NCI-H748 (cell line): ENCODE data around the gene SMIM12.
"Not testable (repeated sequence)": the region's sequence is repeated elsewhere in the genome, so short reads cannot be mapped to it uniquely, and the experiment has no call there.

Experiments
- DNase-seq: peaks from one replicate; lab custom pipeline; 2025; ENCODE audit not compliant: unreplicated experiment; lab: John Stamatoyannopoulos, UW

Gene SMIM12

GRCh38 chr1:34844252-34844634, 15.3 kb downstream of the SMIM12 start:
- peak; percentile 67 for DNase-seq

GRCh38 chr1:34843392-34844251, 15.9 kb downstream of the SMIM12 start:
- no peak for DNase-seq

GRCh38 chr1:34842952-34843371, 16.6 kb downstream of the SMIM12 start:
- no peak for DNase-seq

- no peak for DNase-seq
These were observed 17.5 kb downstream of the SMIM12 start for GRCh38 chr1:34842073-34842472.

GRCh38 chr1:34840426-34840825, 19.1 kb downstream of the SMIM12 start:
- no peak for DNase-seq

GRCh38 chr1:34839526-34840305, 19.8 kb downstream of the SMIM12 start:
- no peak for DNase-seq

- DNase-seq, result no peak
These were observed 25.8 kb downstream of the SMIM12 start for GRCh38 chr1:34833711-34834110.

- no peak for DNase-seq
These were observed 27.8 kb downstream of the SMIM12 start for GRCh38 chr1:34831721-34832246.

- no peak for DNase-seq
These were observed 30.3 kb downstream of the SMIM12 start for GRCh38 chr1:34829250-34829649.

GRCh38 chr1:34828611-34829010, 30.9 kb downstream of the SMIM12 start:
- no peak for DNase-seq

- no peak for DNase-seq
These were observed 32.1 kb downstream of the SMIM12 start for GRCh38 chr1:34827341-34827941.

- DNase-seq, result peak; percentile 33
These were observed 34.0 kb downstream of the SMIM12 start for GRCh38 chr1:34825455-34826091.

GRCh38 chr1:34824817-34825454, 34.6 kb downstream of the SMIM12 start:
- DNase-seq, result no peak

GRCh38 chr1:34822202-34822601, 37.3 kb downstream of the SMIM12 start:
- no peak for DNase-seq

- DNase-seq, result not testable (repeated sequence)
These were observed 40.7 kb downstream of the SMIM12 start for GRCh38 chr1:34818862-34819261.

- DNase-seq, result no peak
These were observed 42.8 kb downstream of the SMIM12 start for GRCh38 chr1:34816778-34817177.

GRCh38 chr1:34816332-34816731, 43.2 kb downstream of the SMIM12 start:
- no peak for DNase-seq

- DNase-seq, result not testable (repeated sequence)
These were observed 48.8 kb downstream of the SMIM12 start for GRCh38 chr1:34810781-34811180.

- DNase-seq, result no peak
These were observed 51.3 kb downstream of the SMIM12 start for GRCh38 chr1:34808051-34808810.

GRCh38 chr1:34806396-34806795, 53.2 kb downstream of the SMIM12 start:
- no peak for DNase-seq
